SIG-M5 (cell line): ENCODE data around the gene TMEM208.

Experiments
- DNase-seq: peaks from one replicate; lab custom pipeline; 2025; lab: John Stamatoyannopoulos, UW

Gene TMEM208

GRCh38 chr16:67226804-67227566, at the start of gene TMEM208:
TMEM208 (plus strand) TSS chr16:67227130; CDS start chr16:67227219, 89 bp downstream.
- DNase-seq: peak; percentile 85

- no peak for DNase-seq
Observed at GRCh38 chr16:67177743-67178699, 48.9 kb upstream of the TMEM208 start.

- no peak for DNase-seq
Observed at GRCh38 chr16:67179421-67180080, 47.4 kb upstream of the TMEM208 start.

GRCh38 chr16:67180166-67180565, 46.8 kb upstream of the TMEM208 start:
- DNase-seq: no peak

GRCh38 chr16:67181346-67181745, 45.6 kb upstream of the TMEM208 start:
- no peak for DNase-seq

- no peak for DNase-seq
Observed at GRCh38 chr16:67182288-67182687, 44.6 kb upstream of the TMEM208 start.

- DNase-seq: no peak
Observed at GRCh38 chr16:67183284-67183626, 43.7 kb upstream of the TMEM208 start.

- DNase-seq: peak; percentile 91
Observed at GRCh38 chr16:67183627-67184452, 43.1 kb upstream of the TMEM208 start, which contains the start of gene MATCAP1. MATCAP1 (minus strand) TSS chr16:67183963; CDS start chr16:67180610, 3,353 bp downstream.

GRCh38 chr16:67184453-67184994, 42.4 kb upstream of the TMEM208 start:
- DNase-seq: no peak

GRCh38 chr16:67184995-67185650, 41.8 kb upstream of the TMEM208 start:
- DNase-seq: no peak

- DNase-seq: no peak
Observed at GRCh38 chr16:67185651-67186134, 41.2 kb upstream of the TMEM208 start.

- DNase-seq: no peak
Observed at GRCh38 chr16:67186550-67186950, 40.4 kb upstream of the TMEM208 start.

- no peak for DNase-seq
Observed at GRCh38 chr16:67187175-67187890, 39.6 kb upstream of the TMEM208 start.

- DNase-seq: no peak
Observed at GRCh38 chr16:67188323-67188722, 38.6 kb upstream of the TMEM208 start.

- no peak for DNase-seq
Observed at GRCh38 chr16:67188798-67189197, 38.1 kb upstream of the TMEM208 start.

- DNase-seq: no peak
Observed at GRCh38 chr16:67190041-67190440, 36.9 kb upstream of the TMEM208 start, which contains the start of gene EXOC3L1. EXOC3L1 (minus strand) TSS chr16:67190136; CDS start chr16:67189676, 460 bp downstream.

GRCh38 chr16:67190448-67191399, 36.2 kb upstream of the TMEM208 start:
- no peak for DNase-seq

- no peak for DNase-seq
Observed at GRCh38 chr16:67191411-67191994, 35.4 kb upstream of the TMEM208 start.
